Activated naive CD8-positive, alpha-beta T cell treated with anti-CD3 and anti-CD28 coated beads, Interleukin-2, amount 50 U/mL, for 24 hours (primary cell): ENCODE measurements around the gene HDHD2.
"Not testable (repeated sequence)": the region's sequence is repeated elsewhere in the genome, so short reads cannot be mapped to it uniquely, and the experiment has no call there.

ENCODE experiments used
- ATAC-seq: fragments of 150-1000 bp; cut with Tn5 transposase; one replicate; pipeline ENCODE4 v1.10.0; 2021
- DNase-seq: peaks from one replicate; pipeline ENCODE4 v3.0.0; 2021
- H3K27ac Mint-ChIP-seq: one replicate; pipeline ENCODE4 v1.8.0; 2021; ENCODE audit warnings: mild to moderate bottlenecking, mixed read lengths
- H3K27me3 Mint-ChIP-seq: one replicate; pipeline ENCODE4 v1.8.0; 2021; ENCODE audit warnings: mixed read lengths
- H3K36me3 Mint-ChIP-seq: one replicate; pipeline ENCODE4 v1.8.0; 2021; ENCODE audit warnings: low read depth, mixed read lengths
- H3K4me1 Mint-ChIP-seq: one replicate; pipeline ENCODE4 v1.8.0; 2021; ENCODE audit warnings: mixed read lengths
- H3K4me3 Mint-ChIP-seq: one replicate; pipeline ENCODE4 v1.8.0; 2021; ENCODE audit warnings: mild to moderate bottlenecking, moderate library complexity, mixed read lengths
- H3K9me3 Mint-ChIP-seq: one replicate; pipeline ENCODE4 v1.8.0; 2021; ENCODE audit warnings: mixed read lengths

Gene HDHD2, protein sequence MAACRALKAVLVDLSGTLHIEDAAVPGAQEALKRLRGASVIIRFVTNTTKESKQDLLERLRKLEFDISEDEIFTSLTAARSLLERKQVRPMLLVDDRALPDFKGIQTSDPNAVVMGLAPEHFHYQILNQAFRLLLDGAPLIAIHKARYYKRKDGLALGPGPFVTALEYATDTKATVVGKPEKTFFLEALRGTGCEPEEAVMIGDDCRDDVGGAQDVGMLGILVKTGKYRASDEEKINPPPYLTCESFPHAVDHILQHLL

DNA sequence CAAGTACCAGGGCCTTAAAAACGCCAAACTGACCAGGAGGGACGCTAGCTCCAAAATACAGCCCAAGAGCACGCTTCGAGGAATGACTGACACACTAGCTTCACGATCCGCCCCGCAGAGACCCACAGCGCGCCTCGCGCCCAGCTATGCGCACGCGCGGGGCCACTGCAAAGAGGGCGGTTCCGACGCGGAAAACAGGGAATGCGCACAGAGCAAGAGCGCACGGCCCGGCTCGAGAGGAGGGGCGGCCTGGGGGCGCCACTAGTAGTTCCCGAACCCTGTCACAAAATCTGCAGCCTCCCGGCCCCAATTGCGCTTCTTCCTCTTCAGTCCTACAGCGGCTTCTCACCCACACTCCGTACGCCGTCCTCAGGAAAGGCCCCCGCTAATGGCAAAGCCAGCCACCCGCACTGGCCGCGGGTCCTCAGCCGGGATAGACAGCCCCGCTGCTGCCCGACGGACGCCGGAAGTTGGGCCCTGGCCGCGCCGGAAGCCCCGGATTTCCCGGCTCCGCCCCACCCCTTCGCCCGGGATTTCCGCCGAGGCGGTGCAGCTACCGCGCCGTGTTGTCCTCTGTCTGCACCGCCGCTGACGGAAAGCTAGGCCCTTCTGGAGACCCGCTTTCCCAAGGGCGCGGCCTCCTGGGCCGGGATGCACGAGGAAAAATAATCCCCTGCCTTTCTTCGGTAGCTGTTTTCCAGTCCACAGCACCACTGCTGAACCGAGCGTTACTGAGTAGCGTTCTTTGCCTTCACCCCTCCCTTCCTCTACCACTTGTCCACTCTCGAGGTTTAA, at the start of gene HDHD2:
Gene HDHD2 (minus strand): TSS at position 472 of the 795 bp plus-strand sequence. CDS start 14,061 bp downstream, outside the sequence.
- Mint-ChIP-seq H3K27me3 (no peaks in the 10 kb centered on the region), H3K4me3 (peak within 1 kb of the TSS; percentile 94), H3K9me3 (no peaks in the 10 kb centered on the region), H3K36me3 (peaks cover 14% of the 10 kb centered on the region), H3K27ac (peak within 1 kb of the TSS; percentile 95), H3K4me1 (peaks cover 42% of the 10 kb centered on the region)
- ATAC-seq, result peak; percentile 90
- DNase-seq, result peak; percentile 88

GRCh38 chr18:47195961-47196360, 45.7 kb upstream of the HDHD2 start:
- not testable (repeated sequence) for H3K4me3 Mint-ChIP-seq, H3K27ac Mint-ChIP-seq, H3K9me3 Mint-ChIP-seq, DNase-seq, ATAC-seq, H3K36me3 Mint-ChIP-seq, H3K4me1 Mint-ChIP-seq
- H3K27me3 Mint-ChIP-seq, result peaks cover 27% of the 10 kb centered on the region

GRCh38 chr18:47191961-47192360, 41.7 kb upstream of the HDHD2 start:
- ATAC-seq (peak; percentile 28), DNase-seq (no peak)
- peaks cover 26% of the 10 kb centered on the region for H3K27me3 Mint-ChIP-seq
- no peak overlapping the region for H3K4me3 Mint-ChIP-seq
- H3K9me3 Mint-ChIP-seq, result no peaks in the 10 kb centered on the region
- H3K27ac Mint-ChIP-seq, result no peak overlapping the region
- H3K36me3 Mint-ChIP-seq, result no peaks in the 10 kb centered on the region
- H3K4me1 Mint-ChIP-seq, result peaks cover 4% of the 10 kb centered on the region

GRCh38 chr18:47187721-47188120, 37.4 kb upstream of the HDHD2 start:
- H3K36me3 Mint-ChIP-seq, result no peaks in the 10 kb centered on the region
- peaks cover 8% of the 10 kb centered on the region for H3K9me3 Mint-ChIP-seq
- no peak overlapping the region for H3K27ac Mint-ChIP-seq
- DNase-seq (no peak), ATAC-seq (no peak)
- H3K27me3 Mint-ChIP-seq, result peaks cover 22% of the 10 kb centered on the region
- no peak overlapping the region for H3K4me3 Mint-ChIP-seq
- H3K4me1 Mint-ChIP-seq, result no peaks in the 10 kb centered on the region

DNA sequence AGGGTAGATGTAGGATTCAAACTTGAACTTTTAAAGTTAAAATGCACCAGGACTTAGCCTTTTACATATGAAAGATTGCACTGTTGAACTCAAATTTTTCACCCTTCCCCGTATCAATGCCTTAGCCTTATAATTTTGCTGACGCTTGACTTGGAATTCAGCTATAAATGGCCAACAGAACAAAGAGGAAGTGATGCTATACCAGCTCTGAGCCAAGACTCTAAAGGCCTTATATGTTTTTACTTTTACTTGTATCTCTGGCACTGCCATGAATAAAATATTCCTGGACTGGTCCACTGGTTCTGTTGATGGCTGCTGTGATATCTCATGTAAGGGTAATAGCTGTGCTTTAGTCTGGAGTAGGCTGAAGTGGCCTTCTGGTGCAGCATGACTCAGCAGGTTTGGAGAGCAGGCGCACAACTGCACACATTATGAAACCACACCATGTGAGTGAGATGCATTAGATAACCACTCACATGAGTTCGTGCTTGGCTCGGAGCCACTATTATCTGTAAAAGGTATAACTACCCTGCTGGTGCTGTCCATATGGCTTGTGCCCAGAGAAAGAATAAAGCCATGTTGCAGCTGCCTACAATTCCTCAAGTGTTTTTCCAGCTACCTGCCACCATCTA, 34.2 kb upstream of the HDHD2 start:
- DNase-seq (no peak), ATAC-seq (no peak)
- Mint-ChIP-seq H3K27me3 (peaks cover 16% of the 10 kb centered on the region), H3K27ac (no peak overlapping the region), H3K36me3 (no peaks in the 10 kb centered on the region), H3K9me3 (peaks cover 8% of the 10 kb centered on the region), H3K4me1 (no peaks in the 10 kb centered on the region), H3K4me3 (no peak overlapping the region)

GRCh38 chr18:47182156-47182555, 31.9 kb upstream of the HDHD2 start:
- H3K9me3 Mint-ChIP-seq, result not testable (repeated sequence)

DNA sequence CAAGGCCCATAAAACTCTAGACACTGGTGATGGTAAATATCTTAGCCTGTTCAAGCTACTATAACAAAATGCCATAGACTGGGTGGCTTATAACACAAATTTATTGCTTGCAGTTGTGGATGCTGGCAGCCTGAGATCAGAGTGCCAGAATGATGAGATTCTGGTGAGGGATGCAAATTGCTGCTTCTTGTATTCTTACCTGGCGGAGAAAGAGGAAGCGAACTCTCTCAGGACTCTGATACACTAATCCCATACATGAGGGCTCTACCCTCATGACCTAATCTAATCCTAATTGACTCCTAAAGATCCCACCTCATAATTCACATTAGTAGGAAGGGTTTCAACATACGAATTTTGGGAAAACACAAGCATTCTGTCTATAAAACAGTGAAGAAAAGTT, 30.5 kb upstream of the HDHD2 start:
- Mint-ChIP-seq H3K27ac (no peak overlapping the region), H3K27me3 (peaks cover 5% of the 10 kb centered on the region), H3K4me3 (no peak overlapping the region), H3K36me3 (peaks cover under 1% of the 10 kb centered on the region), H3K9me3 (peaks cover 8% of the 10 kb centered on the region), H3K4me1 (peaks cover 3% of the 10 kb centered on the region)
- no peak for ATAC-seq
- no peak for DNase-seq

More at GRCh38 chr18:47182156-47182555, 31.9 kb upstream of the HDHD2 start:
- DNase-seq, H3K4me1 Mint-ChIP-seq, H3K36me3 Mint-ChIP-seq, H3K4me3 Mint-ChIP-seq, ATAC-seq, H3K27me3 Mint-ChIP-seq, H3K27ac Mint-ChIP-seq: not testable (repeated sequence)

- DNase-seq (no peak), ATAC-seq (no peak)
- Mint-ChIP-seq H3K9me3 (peaks cover under 1% of the 10 kb centered on the region), H3K4me3 (no peak overlapping the region), H3K4me1 (peaks cover 6% of the 10 kb centered on the region), H3K27me3 (peaks cover 2% of the 10 kb centered on the region), H3K27ac (no peak overlapping the region), H3K36me3 (peaks cover 1% of the 10 kb centered on the region)
Observed at GRCh38 chr18:47179520-47179919, 29.2 kb upstream of the HDHD2 start.

DNA sequence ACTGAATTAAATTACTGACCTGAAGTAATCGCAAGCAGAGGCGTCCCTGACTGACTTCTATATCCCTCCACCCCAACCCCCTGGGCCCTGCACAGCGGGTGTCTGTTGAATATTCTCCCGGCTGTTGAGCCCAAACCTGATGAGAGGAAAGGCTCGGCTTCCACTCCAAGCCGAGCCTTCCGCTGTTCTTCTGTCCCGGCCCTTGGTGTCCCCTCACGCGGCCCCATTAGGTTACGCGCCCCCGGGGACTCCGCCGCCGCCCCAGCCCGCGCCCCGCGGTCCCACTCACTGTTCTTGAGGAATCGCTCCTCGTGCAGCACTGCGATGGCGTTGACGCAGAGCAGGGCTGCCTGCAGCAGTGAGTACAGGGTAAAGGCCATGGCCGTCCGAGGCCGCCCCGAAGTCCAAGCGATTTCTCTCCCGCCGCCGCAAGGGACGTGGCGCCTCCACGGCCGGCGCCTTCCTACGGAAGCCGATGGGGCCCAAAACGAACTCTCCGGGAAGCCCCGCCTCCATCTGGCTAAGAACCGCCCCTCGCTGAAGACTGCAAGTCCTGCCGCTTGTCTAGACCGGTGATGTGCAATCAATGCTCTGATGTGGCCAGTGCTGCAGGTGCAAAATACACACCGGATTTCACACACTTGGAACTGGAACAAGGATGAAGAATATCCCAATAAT, 25.7 kb upstream of the HDHD2 start, which contains the start of gene IER3IP1:
Gene IER3IP1 (minus strand): TSS at position 467 of the 678 bp plus-strand sequence. CDS start 87 bp downstream, at position 380.
- ATAC-seq (peak; percentile 83), DNase-seq (peak; percentile 93)
- H3K4me3 Mint-ChIP-seq, result no peak within 1 kb of the TSS
- H3K36me3 Mint-ChIP-seq, result peaks cover 7% of the 10 kb centered on the region
- H3K4me1 Mint-ChIP-seq, result peaks cover 6% of the 10 kb centered on the region
- H3K27ac Mint-ChIP-seq, result no peak within 1 kb of the TSS
- H3K27me3 Mint-ChIP-seq, result peaks cover 2% of the 10 kb centered on the region
- H3K9me3 Mint-ChIP-seq, result no peaks in the 10 kb centered on the region

DNA sequence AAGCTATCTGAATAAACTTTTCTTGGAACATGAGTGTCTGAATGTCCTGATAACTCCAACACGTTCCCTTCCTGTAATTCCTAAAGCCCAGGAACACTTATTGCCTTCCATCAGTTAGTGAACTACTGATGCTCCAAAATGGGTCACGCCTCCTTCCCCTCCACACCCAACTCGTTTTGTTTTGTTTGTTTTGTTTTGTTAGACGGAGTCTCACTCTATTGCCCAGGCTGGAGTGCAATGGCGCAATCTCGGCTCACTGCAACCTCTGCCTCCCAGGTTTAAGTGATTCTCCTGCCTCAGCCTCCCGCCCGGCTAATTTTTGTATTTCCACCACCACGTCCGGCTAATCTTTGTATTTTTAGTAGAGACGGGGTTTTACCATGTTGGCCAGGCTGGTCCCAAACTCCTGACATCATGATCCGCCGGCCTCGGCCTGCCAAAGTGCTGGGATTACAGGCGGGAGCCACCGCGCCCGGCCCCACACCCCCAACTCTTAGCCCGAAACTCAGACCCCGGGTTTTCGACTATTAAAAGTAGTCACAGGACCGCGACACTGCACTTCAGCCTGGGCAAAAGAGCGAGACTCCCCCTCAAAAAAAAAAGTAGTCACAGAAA, 25.1 kb upstream of the HDHD2 start:
- peaks cover 6% of the 10 kb centered on the region for H3K4me1 Mint-ChIP-seq
- H3K9me3 Mint-ChIP-seq, result no peaks in the 10 kb centered on the region
- H3K27me3 Mint-ChIP-seq, result peaks cover 2% of the 10 kb centered on the region
- no peak overlapping the region for H3K27ac Mint-ChIP-seq
- no peak overlapping the region for H3K4me3 Mint-ChIP-seq
- peaks cover 8% of the 10 kb centered on the region for H3K36me3 Mint-ChIP-seq
- ATAC-seq (no peak), DNase-seq (peak; percentile 13)

GRCh38 chr18:47174545-47175116, 24.3 kb upstream of the HDHD2 start:
- Mint-ChIP-seq H3K4me3 (no peak overlapping the region), H3K9me3 (no peaks in the 10 kb centered on the region), H3K27ac (no peak overlapping the region), H3K4me1 (peaks cover 10% of the 10 kb centered on the region), H3K36me3 (peaks cover 10% of the 10 kb centered on the region), H3K27me3 (peaks cover 2% of the 10 kb centered on the region)
- DNase-seq (no peak), ATAC-seq (no peak)

- no peaks in the 10 kb centered on the region for H3K9me3 Mint-ChIP-seq
- no peak overlapping the region for H3K4me3 Mint-ChIP-seq
- H3K4me1 Mint-ChIP-seq, result peaks cover 20% of the 10 kb centered on the region
- no peak overlapping the region for H3K27ac Mint-ChIP-seq
- peaks cover 2% of the 10 kb centered on the region for H3K27me3 Mint-ChIP-seq
- DNase-seq (no peak), ATAC-seq (peak; percentile 30)
- peaks cover 10% of the 10 kb centered on the region for H3K36me3 Mint-ChIP-seq
Observed at GRCh38 chr18:47172476-47172875, 22.2 kb upstream of the HDHD2 start.

DNA sequence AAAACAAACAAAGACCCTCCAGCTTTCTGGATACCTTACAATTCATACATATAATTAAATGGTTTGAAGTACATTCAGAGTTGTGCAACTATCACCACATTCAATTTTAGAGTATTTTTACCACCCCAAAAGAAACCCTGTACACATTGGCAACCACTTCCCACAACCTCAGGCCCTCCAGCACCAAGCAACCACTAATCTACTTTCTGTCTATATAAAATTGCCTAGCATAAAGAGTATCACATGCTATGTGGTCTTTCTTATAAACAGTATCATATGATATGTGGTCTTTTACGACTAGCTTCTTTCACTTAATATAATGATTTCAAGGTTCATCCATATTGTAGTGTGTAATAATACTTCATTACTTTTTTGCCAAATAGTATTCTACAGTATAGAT, 18.6 kb upstream of the HDHD2 start:
- Mint-ChIP-seq H3K4me1 (peaks cover 29% of the 10 kb centered on the region), H3K4me3 (no peak overlapping the region), H3K27me3 (no peaks in the 10 kb centered on the region), H3K36me3 (peaks cover 17% of the 10 kb centered on the region), H3K27ac (no peak overlapping the region), H3K9me3 (no peaks in the 10 kb centered on the region)
- ATAC-seq (no peak), DNase-seq (no peak)

DNA sequence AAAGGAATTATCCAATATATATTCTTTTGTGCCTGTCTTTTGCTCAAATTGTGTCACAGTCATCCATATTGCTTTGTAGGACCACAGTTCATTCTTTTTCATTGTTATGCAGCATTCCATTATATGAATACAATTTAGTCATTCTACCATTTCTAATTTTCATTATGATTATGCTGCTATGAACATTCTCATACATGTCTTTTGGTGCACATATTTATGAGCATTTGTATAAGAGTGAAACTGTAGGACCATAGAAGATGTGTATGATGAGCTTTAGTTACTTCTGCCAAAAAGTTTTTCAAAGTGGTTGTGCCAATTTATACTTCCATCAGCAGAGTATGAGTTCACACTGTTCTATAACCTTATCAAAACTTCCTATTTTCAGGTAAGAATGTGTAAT, 18.2 kb upstream of the HDHD2 start:
- DNase-seq (no peak), ATAC-seq (no peak)
- Mint-ChIP-seq H3K36me3 (peaks cover 17% of the 10 kb centered on the region), H3K4me1 (peaks cover 33% of the 10 kb centered on the region), H3K27me3 (no peaks in the 10 kb centered on the region), H3K4me3 (no peak overlapping the region), H3K9me3 (no peaks in the 10 kb centered on the region), H3K27ac (no peak overlapping the region)
